Measurements from ENCODE around the gene GPC6. TPM values are rescaled to one million over a fixed set of nuclear protein-coding genes. Genes with fewer than 3 reads are reported as not detected.

GPC6 gene
- total and polyA plus RNA-seq, 2 donors (not counting 3 experiments of a cell fraction or from before 2014, with no cell fraction given) = 0.01 TPM; not detected in 1

DNA sequence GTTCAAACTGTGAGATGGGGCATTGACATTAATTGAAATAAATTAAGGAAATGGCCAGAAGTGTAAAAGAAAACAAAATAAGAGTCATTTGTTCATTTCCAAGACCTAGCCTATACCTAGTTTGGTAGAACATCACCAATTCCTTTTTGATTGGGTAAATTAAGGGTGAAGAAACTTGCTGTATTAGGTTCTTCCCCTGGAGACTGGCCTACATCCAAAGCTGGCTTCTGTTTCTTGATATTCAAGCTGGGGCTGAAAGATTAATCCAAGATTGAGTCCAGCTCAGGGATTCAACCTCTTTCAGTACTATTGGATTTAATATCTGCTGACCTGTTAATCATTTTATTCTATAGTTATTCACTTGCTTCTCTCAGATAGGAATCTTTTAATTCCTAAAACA lies 183.2 kb downstream of the GPC6 start:
- no peaks in the 10 kb centered on the region for H3K9me1 ChIP-seq (replicated peaks; ENCODE audit: control insufficient read depth, extremely low read depth, insufficient read depth, low read length)
- no peak overlapping the region for H3K4me3 ChIP-seq (replicated peaks in 1 of 3; ENCODE audit: insufficient read depth in 1 of 3, low read depth in 1 of 3, low read length in 3 of 3)
- TF ChIP-seq MYC (IDR thresholded peaks at IDR 0.05; ENCODE audit: low read depth, low read length) = no peak
- TF ChIP-seq, protein P1, sequence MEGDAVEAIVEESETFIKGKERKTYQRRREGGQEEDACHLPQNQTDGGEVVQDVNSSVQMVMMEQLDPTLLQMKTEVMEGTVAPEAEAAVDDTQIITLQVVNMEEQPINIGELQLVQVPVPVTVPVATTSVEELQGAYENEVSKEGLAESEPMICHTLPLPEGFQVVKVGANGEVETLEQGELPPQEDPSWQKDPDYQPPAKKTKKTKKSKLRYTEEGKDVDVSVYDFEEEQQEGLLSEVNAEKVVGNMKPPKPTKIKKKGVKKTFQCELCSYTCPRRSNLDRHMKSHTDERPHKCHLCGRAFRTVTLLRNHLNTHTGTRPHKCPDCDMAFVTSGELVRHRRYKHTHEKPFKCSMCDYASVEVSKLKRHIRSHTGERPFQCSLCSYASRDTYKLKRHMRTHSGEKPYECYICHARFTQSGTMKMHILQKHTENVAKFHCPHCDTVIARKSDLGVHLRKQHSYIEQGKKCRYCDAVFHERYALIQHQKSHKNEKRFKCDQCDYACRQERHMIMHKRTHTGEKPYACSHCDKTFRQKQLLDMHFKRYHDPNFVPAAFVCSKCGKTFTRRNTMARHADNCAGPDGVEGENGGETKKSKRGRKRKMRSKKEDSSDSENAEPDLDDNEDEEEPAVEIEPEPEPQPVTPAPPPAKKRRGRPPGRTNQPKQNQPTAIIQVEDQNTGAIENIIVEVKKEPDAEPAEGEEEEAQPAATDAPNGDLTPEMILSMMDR (IDR thresholded peaks at IDR 0.05; ENCODE audit: extremely low read depth in 1 of 2, insufficient read depth in 1 of 2, low read depth in 1 of 2, low read length in 2 of 2) = no peak
- TF ChIP-seq JUN (IDR thresholded peaks at IDR 0.05; ENCODE audit: borderline replicate concordance, insufficient read depth, insufficient read length, low read depth) = no peak
- TF ChIP-seq GATA2 (IDR thresholded peaks at IDR 0.05; ENCODE audit: insufficient read depth, insufficient read length, low read depth, low read length) = no peak
- no peak for TF ChIP-seq FOS (IDR thresholded peaks at IDR 0.05; ENCODE audit: borderline replicate concordance, insufficient read depth, low read length)
- CTCF ChIA-PET = no interaction called here
- DNase-seq (ENCODE audit: low read depth, low spot score) = no peak
- no peaks in the 10 kb centered on the region for H3K36me3 ChIP-seq (ENCODE audit: control insufficient read depth in 2 of 2, extremely low read depth in 1 of 2, insufficient read depth in 2 of 2, low read length in 2 of 2)
- H3K9me3 ChIP-seq (replicated peaks; ENCODE audit: control insufficient read depth, insufficient read depth, low read length) = peaks cover 12% of the 10 kb centered on the region
- no peak overlapping the region for H3K27ac ChIP-seq (ENCODE audit: insufficient read depth, low read depth, low read length)
- POLR2A ChIA-PET = no interaction called here
- no peak for FAIRE-seq
- no peaks in the 10 kb centered on the region for H3K79me2 ChIP-seq (ENCODE audit: control insufficient read depth, insufficient read depth, low read length)
- intact Hi-C loops (cut with micrococcal nuclease) = no loop called here
- dilution Hi-C loops (cut with MboI; ENCODE audit: extremely low pct_ligation_motif_present, low sequenced_read_pairs) = no loop called here
- H3K4me1 ChIP-seq (ENCODE audit: control insufficient read depth, extremely low read depth, insufficient read depth, low read length) = no peaks in the 10 kb centered on the region
- H4K20me1 ChIP-seq (replicated peaks; ENCODE audit: control insufficient read depth, extremely low read depth, insufficient read depth, low read length) = no peaks in the 10 kb centered on the region
- no peak overlapping the region for H3K4me2 ChIP-seq (ENCODE audit: insufficient read depth, low read length)
- H3K27me3 ChIP-seq (ENCODE audit: control insufficient read depth in 2 of 2, insufficient read depth in 2 of 2, low read length in 2 of 2) = no peaks in the 10 kb centered on the region
- no peak overlapping the region for H3K9ac ChIP-seq (replicated peaks; ENCODE audit: extremely low read depth, insufficient read depth, low read length)
- H2AFZ ChIP-seq (ENCODE audit: low read depth, low read length) = no peak overlapping the region
- BruUV-seq (replicated peaks) = no TSS peak

DNA sequence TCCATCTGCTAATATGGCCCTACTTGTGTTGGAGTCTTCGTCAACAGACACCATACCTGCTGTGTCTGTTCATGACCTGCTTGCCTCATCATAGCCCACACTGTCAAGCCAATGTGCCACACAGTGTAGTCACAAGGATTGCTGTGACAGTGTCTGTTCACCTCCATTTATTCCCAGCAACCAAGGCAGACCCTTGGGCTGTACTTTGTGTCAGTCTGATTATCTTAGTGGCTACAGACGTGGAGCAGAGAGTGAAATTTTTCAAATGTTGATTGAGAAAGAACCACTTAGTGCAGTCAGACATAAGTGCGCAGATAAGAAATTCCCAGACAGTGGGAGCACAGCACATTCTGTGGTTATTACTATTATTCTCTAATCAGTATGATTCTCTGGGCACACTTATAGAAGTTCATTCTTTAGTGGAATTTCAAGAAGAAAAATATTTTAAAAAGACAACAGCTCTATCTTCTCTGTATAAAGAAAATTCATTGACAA lies 184.6 kb downstream of the GPC6 start:
- peaks cover 12% of the 10 kb centered on the region for H3K9me3 ChIP-seq (replicated peaks; ENCODE audit: control insufficient read depth, insufficient read depth, low read length)
- H3K27me3 ChIP-seq (ENCODE audit: control insufficient read depth in 2 of 2, insufficient read depth in 2 of 2, low read length in 2 of 2) = no peaks in the 10 kb centered on the region
- H3K9ac ChIP-seq (replicated peaks; ENCODE audit: extremely low read depth, insufficient read depth, low read length) = no peak overlapping the region
- H3K27ac ChIP-seq (ENCODE audit: insufficient read depth, low read depth, low read length) = no peak overlapping the region
- H3K4me2 ChIP-seq (ENCODE audit: insufficient read depth, low read length) = no peak overlapping the region
- intact Hi-C loops (cut with micrococcal nuclease) (no loop called here), dilution Hi-C loops (cut with MboI; ENCODE audit: extremely low pct_ligation_motif_present, low sequenced_read_pairs) (no loop called here)
- no peak for FAIRE-seq
- CTCF ChIA-PET = no interaction called here
- H2AFZ ChIP-seq (ENCODE audit: low read depth, low read length) = no peak overlapping the region
- no peaks in the 10 kb centered on the region for H4K20me1 ChIP-seq (replicated peaks; ENCODE audit: control insufficient read depth, extremely low read depth, insufficient read depth, low read length)
- POLR2A ChIA-PET = no interaction called here
- TF ChIP-seq, protein P2, sequence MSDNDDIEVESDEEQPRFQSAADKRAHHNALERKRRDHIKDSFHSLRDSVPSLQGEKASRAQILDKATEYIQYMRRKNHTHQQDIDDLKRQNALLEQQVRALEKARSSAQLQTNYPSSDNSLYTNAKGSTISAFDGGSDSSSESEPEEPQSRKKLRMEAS (IDR thresholded peaks at IDR 0.05; ENCODE audit: insufficient read depth, insufficient read length) = no peak
- TF ChIP-seq EZH2 (IDR thresholded peaks at IDR 0.05; ENCODE audit: borderline replicate concordance, low read depth, low read length, severe bottlenecking) = no peak
- TF ChIP-seq POLR2AphosphoS5 (IDR thresholded peaks at IDR 0.05; ENCODE audit: insufficient read depth, low read depth, low read length) = no peak
- TF ChIP-seq MYC (IDR thresholded peaks at IDR 0.05; ENCODE audit: low read depth, low read length) = no peak
- TF ChIP-seq POLR2A (IDR thresholded peaks at IDR 0.05; ENCODE audit: low read depth, low read length) = no peak
- no peak for TF ChIP-seq FOS (IDR thresholded peaks at IDR 0.05; ENCODE audit: borderline replicate concordance, insufficient read depth, low read length)
- no peak for TF ChIP-seq GATA2 (IDR thresholded peaks at IDR 0.05; ENCODE audit: insufficient read depth, insufficient read length, low read depth, low read length)
- TF ChIP-seq, protein P1 (IDR thresholded peaks at IDR 0.05; ENCODE audit: extremely low read depth in 1 of 2, insufficient read depth in 1 of 2, low read depth in 1 of 2, low read length in 2 of 2) = no peak
- no peaks in the 10 kb centered on the region for H3K9me1 ChIP-seq (replicated peaks; ENCODE audit: control insufficient read depth, extremely low read depth, insufficient read depth, low read length)
- no peaks in the 10 kb centered on the region for H3K36me3 ChIP-seq (ENCODE audit: control insufficient read depth in 2 of 2, extremely low read depth in 1 of 2, insufficient read depth in 2 of 2, low read length in 2 of 2)
- no TSS peak for BruUV-seq (replicated peaks)
- no peaks in the 10 kb centered on the region for H3K79me2 ChIP-seq (ENCODE audit: control insufficient read depth, insufficient read depth, low read length)
- H3K4me1 ChIP-seq (ENCODE audit: control insufficient read depth, extremely low read depth, insufficient read depth, low read length) = no peaks in the 10 kb centered on the region
- no peak overlapping the region for H3K4me3 ChIP-seq (replicated peaks in 1 of 3; ENCODE audit: insufficient read depth in 1 of 3, low read depth in 1 of 3, low read length in 3 of 3)
- no peak for DNase-seq (ENCODE audit: low read depth, low spot score)

All from endothelial cell of umbilical vein (primary cell).